Activated CD8-positive, alpha-beta memory T cell treated with anti-CD3 and anti-CD28 coated beads, Interleukin-2, amount 10 ng/mL, durations not matched to agents 7 days and 5 days (primary cell): ENCODE data around the gene USP3. TPM values are rescaled to one million over a fixed set of nuclear protein-coding genes. Genes with fewer than 3 reads are reported as not detected.
A peak's percentile ranks its signal among the peaks of the same experiment; 100 is the strongest.

Source experiments
- ATAC-seq: fragments of 150-1000 bp; cut with Tn5 transposase; one replicate; pipeline ENCODE4 v1.10.0; 2021; ENCODE audit warnings: moderate library complexity
- CTCF ChIA-PET: fragments of 350-600 bp; sonication (Branson Sonifier 250); formaldehyde crosslinking; loops from one replicate; lab custom pipeline; 2021; ENCODE audit warnings: antibody characterized with exemption; lab: Charles Lee
- DNase-seq: peaks from one replicate; pipeline ENCODE4 v3.0.0-alpha.2; 2020
- H3K27ac Mint-ChIP-seq: one replicate; pipeline ENCODE4 v1.8.0; 2021; ENCODE audit warnings: mild to moderate bottlenecking, mixed read lengths
- H3K27me3 Mint-ChIP-seq: one replicate; pipeline ENCODE4 v1.8.0; 2021; ENCODE audit warnings: mixed read lengths
- H3K36me3 Mint-ChIP-seq: one replicate; pipeline ENCODE4 v1.8.0; 2021; ENCODE audit warnings: mild to moderate bottlenecking, mixed read lengths
- H3K4me1 Mint-ChIP-seq: one replicate; pipeline ENCODE4 v1.8.0; 2021; ENCODE audit warnings: mixed read lengths
- H3K4me3 Mint-ChIP-seq: one replicate; pipeline ENCODE4 v1.8.0; 2021; ENCODE audit warnings: mild to moderate bottlenecking, moderate library complexity, mixed read lengths
- H3K9me3 Mint-ChIP-seq: one replicate; pipeline ENCODE4 v1.8.0; 2022; ENCODE audit warnings: low read depth, mixed read lengths
- total RNA-seq, 2 experiments: library from RNA; stranded (reverse); gene quantifications; one replicate each; pipeline ENCODE4 v1.2.3, GENCODE V29; 2021

The USP3 gene
- total RNA-seq, 2 experiments from 2014 or later, result 50.5 to 67.1 TPM

DNA sequence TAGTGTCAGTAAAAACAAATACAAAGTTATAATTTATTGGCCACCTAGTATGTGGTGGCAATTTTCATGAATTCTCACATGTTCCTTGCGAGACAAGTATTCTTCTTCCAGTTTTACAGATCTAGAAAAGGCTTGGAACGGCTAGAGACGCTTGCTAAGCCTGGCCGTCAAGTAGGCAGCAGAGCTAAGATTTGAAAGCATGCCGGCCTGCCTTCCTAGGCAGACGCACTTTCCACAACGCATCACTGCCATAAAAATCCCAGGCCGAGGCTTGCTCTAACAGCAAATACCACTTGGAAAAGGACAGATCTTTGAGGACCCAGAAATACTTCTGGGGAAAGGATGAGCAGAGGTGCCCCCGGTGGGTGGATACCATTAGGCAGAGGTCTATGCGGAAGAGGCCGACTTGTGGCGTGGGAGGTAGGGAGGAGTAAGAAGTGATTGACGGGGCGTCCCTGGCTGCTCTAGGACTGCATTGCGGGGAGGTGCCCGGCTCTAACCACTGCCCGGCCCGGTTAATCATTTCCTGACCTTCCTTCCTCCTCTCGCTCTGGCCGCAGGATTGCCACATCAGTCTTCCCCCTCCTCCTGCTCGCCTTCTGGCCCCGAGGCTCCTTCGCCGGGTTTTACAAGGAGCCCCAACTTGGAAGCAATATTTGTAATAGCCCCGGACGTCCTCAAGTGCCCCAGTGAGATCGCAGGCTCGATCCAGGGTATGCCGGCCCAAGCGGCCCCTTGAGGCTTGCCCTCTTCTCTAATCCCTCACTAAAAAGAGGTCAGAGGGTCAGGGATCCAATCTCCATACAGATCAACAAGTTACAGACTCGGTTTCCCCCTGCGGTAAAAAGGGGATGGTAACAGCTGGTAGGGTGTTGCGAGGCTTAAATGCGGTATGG is 1.3 kb upstream of the USP3 start:
- Mint-ChIP-seq H3K27ac (peak overlapping the region; percentile 93), H3K4me3 (peak overlapping the region; percentile 80)
- CTCF ChIA-PET, result interaction anchor here (0.7 to 8.6 kb wide), 9 partner anchors 8 to 565 kb away, joined by 3 to 88 read pairs (median 8); no protein-coding TSS in a partner anchor

DNA sequence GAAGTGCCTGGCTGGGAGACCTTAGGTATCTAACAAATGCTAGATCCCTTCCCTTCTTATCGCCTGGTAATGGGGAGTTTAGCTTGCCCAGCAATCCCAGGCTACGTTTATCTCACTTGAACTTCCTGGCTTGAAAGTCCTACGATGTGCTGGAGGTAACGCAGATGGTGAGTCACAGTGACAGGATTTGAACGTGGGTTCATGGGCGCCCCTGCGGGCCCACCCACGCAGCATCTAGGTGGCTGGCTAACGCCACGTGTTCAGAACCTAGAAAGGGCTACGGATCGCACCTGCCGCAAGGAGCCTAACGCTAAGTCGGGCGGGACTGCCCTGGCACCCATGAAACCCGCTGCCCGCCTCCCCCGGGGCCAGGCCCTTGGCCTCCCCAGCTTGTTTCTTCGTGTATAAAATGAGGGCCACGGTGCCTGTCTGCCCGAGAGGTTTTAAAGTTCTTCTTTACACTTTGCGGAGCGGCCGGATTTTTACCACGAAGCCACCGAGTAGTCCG is 600 bp upstream of the USP3 start:
- ATAC-seq (peak; percentile 56), DNase-seq (peak; percentile 90)
- Mint-ChIP-seq H3K4me1 (peaks cover 72% of the 10 kb centered on the region), H3K4me3 (peak overlapping the region; percentile 80), H3K27ac (peak overlapping the region; percentile 93), H3K9me3 (no peaks in the 10 kb centered on the region), H3K27me3 (no peaks in the 10 kb centered on the region), H3K36me3 (peaks cover 4% of the 10 kb centered on the region)
- CTCF ChIA-PET, result interaction anchor here (0.7 to 8.6 kb wide), 9 partner anchors 9 to 589 kb away, joined by 3 to 88 read pairs (median 6); partner anchors contain the start of gene CIAO2A

More for the DNA sequence above, 1.3 kb upstream of the USP3 start:
- Mint-ChIP-seq H3K36me3 (peaks cover 4% of the 10 kb centered on the region), H3K27me3 (no peaks in the 10 kb centered on the region), H3K9me3 (no peaks in the 10 kb centered on the region), H3K4me1 (peaks cover 68% of the 10 kb centered on the region)
- DNase-seq (peak; percentile 93), ATAC-seq (peak; percentile 48)

DNA sequence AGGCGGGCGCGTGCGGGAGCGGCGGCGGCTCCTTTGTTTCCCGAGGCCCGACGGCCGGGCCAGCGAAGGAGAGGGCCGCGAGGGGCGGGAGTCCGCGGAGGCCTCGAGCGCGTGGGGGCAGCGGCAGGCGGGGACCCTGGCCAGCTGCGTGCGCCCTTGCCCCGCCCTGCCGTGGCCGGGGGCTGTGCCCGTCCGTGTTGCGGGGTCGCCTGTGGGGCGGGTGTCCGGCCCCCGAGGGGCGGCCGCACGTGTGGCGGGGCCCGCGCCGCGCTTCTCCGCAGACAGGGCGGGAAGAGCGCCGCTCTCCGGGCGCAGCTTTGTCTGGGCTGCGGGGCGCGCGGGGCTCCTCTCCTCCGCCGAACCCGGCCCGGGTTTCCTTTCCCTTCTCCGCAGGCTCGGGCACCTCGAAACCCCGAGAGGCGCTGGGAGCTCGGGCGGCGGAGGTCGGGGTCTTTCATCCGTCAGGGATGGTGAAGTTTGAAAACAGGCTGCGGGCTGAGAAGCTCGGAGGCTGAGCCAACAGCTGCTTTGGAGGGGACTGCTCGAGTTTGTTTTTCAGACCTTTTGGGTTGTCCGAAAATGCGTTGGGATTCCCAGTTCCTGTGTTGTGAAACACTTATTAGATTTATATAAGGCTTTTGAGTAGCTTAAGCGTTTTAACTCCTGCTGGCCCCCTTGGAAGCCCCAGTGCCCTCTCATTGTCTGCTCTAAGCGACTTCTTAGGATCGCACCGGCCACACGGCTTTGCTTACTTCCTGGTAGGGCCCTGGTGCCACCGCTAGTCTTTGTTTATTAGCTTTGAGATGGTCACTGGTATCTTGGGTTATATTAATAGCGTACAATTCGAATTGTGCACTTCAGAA is 817 bp downstream of the USP3 start:
- Mint-ChIP-seq H3K4me3 (peak overlapping the region; percentile 90), H3K27me3 (no peaks in the 10 kb centered on the region), H3K36me3 (peaks cover 4% of the 10 kb centered on the region), H3K27ac (peak overlapping the region; percentile 90), H3K9me3 (no peaks in the 10 kb centered on the region), H3K4me1 (peaks cover 73% of the 10 kb centered on the region)
- DNase-seq (peak; percentile 72), ATAC-seq (peak; percentile 8)
- CTCF ChIA-PET, result interaction anchor here (0.7 to 8.6 kb wide), 20 partner anchors 9 to 588 kb away, joined by 3 to 88 read pairs (median 6); partner anchors contain the start of gene CIAO2A

DNA sequence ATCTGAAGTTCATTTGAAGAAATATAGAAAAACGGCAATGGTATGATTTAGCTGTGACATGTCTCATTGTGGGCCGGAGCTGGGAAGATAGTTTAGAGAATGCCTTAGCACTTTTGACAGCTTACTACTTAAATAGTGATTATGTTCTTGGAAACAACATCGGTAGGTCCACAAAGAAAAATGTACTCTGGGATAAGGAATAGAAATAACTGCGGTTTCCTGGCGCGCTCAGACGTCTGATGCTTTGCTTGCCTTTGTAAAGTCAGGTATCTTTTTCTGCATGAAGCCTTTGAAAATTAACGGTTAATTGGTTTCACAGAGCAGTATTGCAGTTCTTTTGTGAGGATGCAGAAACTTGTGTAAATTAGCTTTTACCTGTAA is 1.4 kb downstream of the USP3 start:
- H3K4me3 Mint-ChIP-seq, result peak overlapping the region; percentile 90
- peaks cover 73% of the 10 kb centered on the region for H3K4me1 Mint-ChIP-seq
- DNase-seq, result no peak
- CTCF ChIA-PET, result interaction anchor here (0.7 to 8.6 kb wide), 19 partner anchors 8 to 587 kb away, joined by 3 to 88 read pairs (median 6); partner anchors contain the start of gene CIAO2A
- peaks cover 4% of the 10 kb centered on the region for H3K36me3 Mint-ChIP-seq
- H3K27ac Mint-ChIP-seq, result peak overlapping the region; percentile 90
- H3K9me3 Mint-ChIP-seq, result no peaks in the 10 kb centered on the region
- H3K27me3 Mint-ChIP-seq, result no peaks in the 10 kb centered on the region
- no peak for ATAC-seq

DNA sequence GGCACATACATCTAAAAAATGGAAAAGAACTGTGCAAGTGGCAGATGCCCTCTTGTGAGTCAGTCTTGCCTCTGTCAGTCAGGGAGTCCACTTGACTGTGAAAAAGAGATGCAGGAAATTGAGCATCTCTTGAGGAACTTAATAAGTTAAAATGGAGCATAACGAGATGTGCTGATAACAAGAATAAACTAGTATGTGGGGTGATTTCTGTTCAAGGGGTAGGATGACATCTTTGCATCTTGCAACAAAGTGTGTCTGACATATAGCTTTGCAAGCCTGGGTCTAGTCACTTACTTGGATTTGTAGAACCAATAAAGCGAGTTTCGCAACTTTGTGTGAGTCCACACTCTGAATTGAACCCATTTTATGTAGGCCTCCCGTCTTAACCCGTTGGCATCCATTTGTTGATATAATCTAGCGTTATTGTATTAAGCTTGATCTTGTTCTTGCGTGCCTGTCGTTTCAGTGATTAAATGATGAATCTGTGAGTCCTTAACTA is 2.2 kb downstream of the USP3 start:
- H3K9me3 Mint-ChIP-seq, result no peaks in the 10 kb centered on the region
- peak overlapping the region; percentile 90 for H3K27ac Mint-ChIP-seq
- CTCF ChIA-PET, result interaction anchor here (1.1 to 8.6 kb wide), 9 partner anchors 11 to 95 kb away, joined by 3 to 88 read pairs (median 13); no protein-coding TSS in a partner anchor
- ATAC-seq (no peak), DNase-seq (no peak)
- peaks cover 71% of the 10 kb centered on the region for H3K4me1 Mint-ChIP-seq
- H3K27me3 Mint-ChIP-seq, result no peaks in the 10 kb centered on the region
- peak overlapping the region; percentile 90 for H3K4me3 Mint-ChIP-seq
- H3K36me3 Mint-ChIP-seq, result peaks cover 2% of the 10 kb centered on the region

DNA sequence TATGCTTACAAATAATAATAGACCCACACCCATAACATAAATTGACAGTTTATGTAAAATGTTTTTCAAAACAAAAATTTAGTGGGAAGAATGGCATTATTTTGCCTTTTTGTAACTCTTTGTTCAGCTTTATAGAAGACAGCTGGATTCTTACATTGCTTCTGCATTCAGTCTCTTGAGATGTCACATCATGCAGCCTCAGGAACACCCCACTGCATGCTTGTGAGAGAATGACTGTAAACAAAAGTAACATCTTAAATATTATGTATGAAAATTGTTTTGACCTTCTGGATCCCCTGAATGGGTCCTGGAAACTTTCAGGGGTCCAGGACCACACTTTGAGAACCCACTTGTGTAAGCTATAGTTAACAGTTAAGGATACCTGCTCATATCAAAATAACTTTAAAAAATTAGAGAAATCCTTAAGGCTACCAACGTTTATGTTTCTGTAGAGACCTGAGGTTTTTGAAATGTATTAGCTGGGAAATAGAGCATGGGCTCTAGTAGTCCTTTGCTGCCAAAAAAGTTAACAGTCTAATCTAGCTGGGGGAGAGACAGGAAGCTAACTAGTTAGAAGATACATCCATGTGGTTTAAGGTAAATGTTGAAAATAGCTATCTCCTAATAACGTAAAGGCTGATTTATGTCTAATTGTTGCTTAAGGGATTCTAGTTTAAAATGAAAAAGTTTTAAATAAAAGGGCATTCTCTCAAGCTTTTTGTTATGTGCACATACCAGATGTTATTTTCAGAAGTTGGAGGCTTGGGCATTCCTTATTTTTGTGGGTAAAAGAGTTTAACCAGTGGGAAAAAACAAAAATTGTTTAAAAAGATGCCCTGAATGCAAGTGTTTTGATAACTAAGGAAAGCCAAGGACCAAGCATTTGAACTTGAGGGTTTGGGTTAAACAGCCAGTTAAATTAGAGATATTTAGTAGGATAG is 3.8 kb downstream of the USP3 start:
- CTCF ChIA-PET, result interaction anchor here (0.9 to 8.6 kb wide), 10 partner anchors 10 to 92 kb away, joined by 3 to 88 read pairs (median 4); no protein-coding TSS in a partner anchor
- H3K27ac Mint-ChIP-seq, result peak overlapping the region; percentile 70
- ATAC-seq (no peak), DNase-seq (no peak)
- no peak overlapping the region for H3K4me3 Mint-ChIP-seq
- H3K9me3 Mint-ChIP-seq, result no peaks in the 10 kb centered on the region
- peaks cover 69% of the 10 kb centered on the region for H3K4me1 Mint-ChIP-seq
- H3K27me3 Mint-ChIP-seq, result no peaks in the 10 kb centered on the region
- peaks cover 2% of the 10 kb centered on the region for H3K36me3 Mint-ChIP-seq

DNA sequence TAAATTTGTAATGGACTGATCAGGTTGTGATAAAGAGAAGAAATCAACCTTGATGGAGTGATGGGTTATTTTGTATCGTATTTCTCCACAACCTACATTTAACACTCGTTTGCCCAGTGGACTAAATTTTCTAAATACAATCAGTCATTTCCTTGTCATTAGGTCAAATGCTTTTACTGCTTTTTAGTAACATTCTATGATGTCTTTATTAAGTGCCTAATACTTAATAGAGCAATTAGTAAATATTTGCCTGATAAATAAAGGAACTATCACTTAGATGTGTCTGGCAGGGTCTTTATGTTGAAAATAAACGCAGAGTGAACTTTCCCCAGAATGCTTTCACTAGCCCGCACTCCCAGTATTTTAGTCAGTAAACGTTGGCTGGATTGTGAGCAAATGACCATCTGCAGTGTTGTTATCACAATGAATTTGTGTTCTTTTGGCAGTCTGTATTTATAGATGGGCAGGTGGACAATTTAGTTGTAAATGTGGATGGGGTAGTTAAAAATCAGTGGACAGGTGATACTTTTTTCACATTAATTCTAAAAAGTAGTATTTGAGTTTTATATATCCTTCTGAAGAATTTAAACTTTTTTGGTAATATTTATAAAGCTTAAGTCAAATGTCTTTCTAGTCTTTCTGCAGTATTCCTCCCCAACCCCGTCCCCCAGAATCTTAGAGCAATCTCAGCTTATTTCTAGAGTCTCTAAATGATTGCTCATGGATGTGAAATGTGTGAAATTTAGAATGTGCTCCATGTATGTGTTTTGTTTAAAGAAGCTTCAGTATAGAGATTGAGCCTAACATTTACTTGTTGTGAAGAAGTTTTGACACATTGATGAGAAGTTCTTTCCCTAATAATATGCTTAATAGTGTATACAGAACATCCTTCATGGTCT is 4.9 kb downstream of the USP3 start:
- ATAC-seq (no peak), DNase-seq (no peak)
- Mint-ChIP-seq H3K4me1 (peaks cover 66% of the 10 kb centered on the region), H3K27ac (no peak overlapping the region), H3K27me3 (no peaks in the 10 kb centered on the region), H3K36me3 (peaks cover 2% of the 10 kb centered on the region), H3K4me3 (no peak overlapping the region), H3K9me3 (no peaks in the 10 kb centered on the region)
- CTCF ChIA-PET, result interaction anchor here (0.9 to 2.7 kb wide), 6 partner anchors 22 to 96 kb away, joined by 3 to 13 read pairs (median 6); no protein-coding TSS in a partner anchor

DNA sequence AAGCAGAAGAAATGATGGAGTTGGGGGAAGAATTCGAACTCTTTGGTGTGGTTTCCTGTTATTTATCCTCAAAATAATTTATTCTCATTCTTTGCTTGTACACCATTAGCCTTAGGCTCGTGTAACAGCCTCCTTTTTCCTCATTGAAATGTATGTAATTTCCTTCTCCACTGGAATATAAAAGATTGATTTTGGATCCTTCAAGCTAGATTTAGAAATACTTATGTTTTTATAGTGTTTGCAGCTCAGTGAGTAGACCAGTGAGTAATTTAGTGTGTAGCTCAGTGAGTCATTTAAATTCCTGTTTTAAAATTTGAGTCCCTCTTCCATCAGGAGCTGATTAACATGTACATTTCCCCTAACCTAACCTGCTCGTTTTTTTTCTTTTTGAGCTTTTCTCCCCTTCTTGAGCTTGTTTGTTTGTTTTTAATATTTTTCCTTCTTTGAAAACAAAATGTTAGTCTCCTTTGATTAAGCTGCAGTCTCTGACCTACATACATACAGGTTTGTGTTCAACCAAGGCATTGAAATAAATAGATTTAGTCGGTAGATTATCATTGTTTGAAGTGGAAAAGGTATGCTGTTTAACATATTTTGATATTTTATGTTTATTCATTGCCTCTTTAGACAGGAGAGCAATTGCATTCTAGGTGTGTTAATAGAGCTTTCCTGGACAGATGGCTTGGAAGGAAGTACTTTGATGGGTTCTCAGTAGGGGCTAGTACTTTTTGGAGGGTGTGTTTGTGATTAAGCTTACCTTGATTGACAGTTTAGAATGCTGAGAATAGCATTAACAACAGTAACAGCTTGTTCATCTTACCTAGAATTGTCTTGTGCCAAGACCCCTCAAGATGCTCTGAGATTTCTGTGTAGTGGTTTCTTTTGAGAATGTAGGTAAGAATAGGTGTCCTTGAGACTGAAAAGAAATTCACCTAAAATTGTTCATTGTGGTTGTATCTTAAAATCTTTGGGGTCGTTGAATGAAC is 5.9 kb downstream of the USP3 start:
- H3K36me3 Mint-ChIP-seq, result peaks cover 2% of the 10 kb centered on the region
- H3K27me3 Mint-ChIP-seq, result no peaks in the 10 kb centered on the region
- H3K27ac Mint-ChIP-seq, result peak overlapping the region; percentile 5
- no peak for DNase-seq
- no peaks in the 10 kb centered on the region for H3K9me3 Mint-ChIP-seq
- ATAC-seq, result no peak
- CTCF ChIA-PET, result interaction anchor here (0.7 to 2.7 kb wide), 7 partner anchors 11 to 95 kb away, joined by 3 to 11 read pairs (median 4); no protein-coding TSS in a partner anchor
- peaks cover 73% of the 10 kb centered on the region for H3K4me1 Mint-ChIP-seq
- H3K4me3 Mint-ChIP-seq, result no peak overlapping the region

DNA sequence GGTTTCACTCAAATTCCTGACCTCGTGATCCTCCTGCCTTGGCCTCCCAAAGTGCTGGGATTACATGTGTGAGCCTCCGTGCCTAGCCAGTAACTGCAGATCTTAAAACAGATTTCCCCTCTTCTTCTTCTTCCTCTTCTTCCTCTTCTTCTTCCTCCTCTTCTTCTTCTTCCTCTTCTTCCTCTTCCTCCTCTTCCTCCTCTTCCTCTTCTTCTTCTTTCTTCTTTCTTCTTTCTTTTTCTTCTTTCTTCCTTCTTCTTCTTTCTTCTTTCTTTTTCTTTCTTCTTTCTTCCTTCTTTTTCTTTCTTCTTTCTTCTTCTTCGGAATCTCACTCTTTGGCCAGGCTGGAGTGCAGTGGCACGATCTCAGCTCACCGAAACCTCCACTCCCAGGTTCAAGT is 7.8 kb downstream of the USP3 start:
- Mint-ChIP-seq H3K4me3 (no peak overlapping the region), H3K27ac (no peak overlapping the region), H3K36me3 (peaks cover under 1% of the 10 kb centered on the region)

DNA sequence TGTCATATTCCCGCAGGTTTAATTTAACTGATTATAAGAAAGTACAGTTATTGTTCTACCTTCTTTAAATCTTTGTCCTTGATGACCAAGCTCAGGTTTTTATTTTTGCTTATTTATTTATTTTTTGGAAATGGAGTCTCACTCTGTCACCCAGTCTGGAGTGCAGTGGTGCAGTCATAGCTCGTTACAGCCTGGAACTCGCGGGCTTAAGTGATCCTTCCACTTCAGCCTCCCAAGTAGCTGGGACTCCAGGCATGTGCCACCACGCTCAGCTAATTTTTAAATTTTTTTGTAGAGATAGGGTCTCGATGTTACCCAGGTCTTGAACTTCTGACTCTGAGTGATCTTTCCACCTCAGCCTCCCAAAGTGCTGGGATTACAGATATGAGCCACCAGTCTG is 8.9 kb downstream of the USP3 start:
- H3K4me3 Mint-ChIP-seq, result no peak overlapping the region
- CTCF ChIA-PET, result interaction anchor here (1.0 to 1.3 kb wide), 3 partner anchors 8 to 26 kb away, joined by 3 to 5 read pairs (median 3); no protein-coding TSS in a partner anchor
- H3K4me1 Mint-ChIP-seq, result peaks cover 74% of the 10 kb centered on the region
- no peaks in the 10 kb centered on the region for H3K9me3 Mint-ChIP-seq
- H3K27ac Mint-ChIP-seq, result no peak overlapping the region
- DNase-seq, result no peak
- H3K36me3 Mint-ChIP-seq, result peaks cover 1% of the 10 kb centered on the region
- no peak for ATAC-seq
- no peaks in the 10 kb centered on the region for H3K27me3 Mint-ChIP-seq

More for the DNA sequence above, 7.8 kb downstream of the USP3 start:
- no peak for ATAC-seq
- DNase-seq, result no peak
- H3K27me3 Mint-ChIP-seq, result no peaks in the 10 kb centered on the region
- no peaks in the 10 kb centered on the region for H3K9me3 Mint-ChIP-seq
- peaks cover 76% of the 10 kb centered on the region for H3K4me1 Mint-ChIP-seq
- CTCF ChIA-PET, result interaction anchor here (1.3 kb wide), 1 partner anchor 14 kb away, joined by 3 read pairs; no protein-coding TSS in a partner anchor
